Pancreas (tissue), 10 donors: ENCODE results near the gene NPEPL1. TPM values are rescaled to one million over a fixed set of nuclear protein-coding genes. Genes with fewer than 3 reads are reported as not detected.

Experiments
- ATAC-seq, 4 donors: fragments of 200-7000 bp; cut with Tn5 transposase; one replicate each; pipeline versions ENCODE4 v1.8.0 to v1.9.1; 2020; ENCODE audit warnings: mild to moderate bottlenecking in 4 of 4, moderate library complexity in 4 of 4
- DNase-seq, 6 donors: peaks; one replicate each; pipeline ENCODE4 v3.0.0-alpha.2; 2020
- FAIRE-seq: peaks from 2 replicates; lab custom pipeline; 2012; peaks lifted over from hg19 to GRCh38; lab: Jason Lieb, UNC
- H3K27ac ChIP-seq, 4 donors: fragments of 200-600 bp; sonication (generic); 1 replicate in 3 of 4; 2 replicates in 1 of 4; pipeline versions ENCODE4 v1.5.0 to v1.8.0; 2020
- H3K27me3 ChIP-seq, 4 donors: fragments of 200-600 bp; one replicate each; pipeline ENCODE4 v1.8.0; 2021
- H3K36me3 ChIP-seq, 3 donors: fragments of 200-600 bp; sonication (generic) in 1 of 3; one replicate each; pipeline versions ENCODE4 v1.5.0 to v1.8.0; 2020 to 2021
- H3K4me1 ChIP-seq, 3 donors: fragments of 200-600 bp; one replicate each; pipeline ENCODE4 v1.8.0; 2021
- H3K4me3 ChIP-seq, 4 donors: fragments of 200-600 bp; sonication (generic) in 2 of 4; one replicate each; pipeline versions ENCODE4 v1.5.0 to v1.8.0; 2020 to 2021
- H3K9me3 ChIP-seq, 4 donors: fragments of 200-600 bp; one replicate each; pipeline ENCODE4 v1.8.0; 2021
- WGBS, 2 donors: extraction: QIAGEN DNeasy Blood & Tissue Kit; methylation state at CpG; one replicate each; pipeline ENCODE4 v1.1.7; 2013; 5-methylcytosine and 5-hydroxymethylcytosine counted together
- intact Hi-C, 3 donors: fragments of 100-400 bp; cut with DNase I; formaldehyde crosslinking; loops; one replicate each; pipeline versions ENCODE4 v1.11.1 to v1.14.2; 2022
- polyA plus RNA-seq, 2 donors: library from polyadenylated mRNA; stranded (reverse); fragments of 200-250 nt; gene quantifications; one replicate each; pipeline ENCODE4 v1.2.3, GENCODE V29; 2013
- total RNA-seq, 6 donors: library from RNA; stranded (reverse); fragmentation: NEBNext Ultra II Directional in 4 of 6; extraction: Animal tissue kit (Norgen Biotek cat#: 25700) in 4 of 6; gene quantifications; one replicate each; pipeline versions ENCODE4 v1.2.1 to v1.2.4, GENCODE V29; 2021 to 2023
- TF ChIP-seq, protein P1 (sequence below), 4 donors: fragments of 200-600 bp; sonication (generic) in 3 of 4; IDR thresholded peaks; one replicate each; pipeline versions ENCODE4 v1.5.0 to v1.8.0; 2021; ENCODE audit warnings: antibody characterized with exemption in 4 of 4
- donor health status: healthy with polysubstance abuse.
- donor health status: DM: no; HTN: no; CAD: no; lungs with moderate emphysema.
- donor health status: DM: no; HTN: no; CAD: no.
- donor health status: control.
- donor health status: control.
- donor health status: Bipolar disorder and iron deficiency.
- donor health status: DM: yes; HTN: yes; CAD: no.
- donor health status: DM: no; HTN: no; CAD: no.
- donor health status: DM: no; HTN: no; CAD: no.
- donor health status: DM: yes; HTN: yes; CAD: no.

Gene NPEPL1
- total and polyA plus RNA-seq, 8 donors = 12.4 to 77.8 (median 18.0) TPM

DNA sequence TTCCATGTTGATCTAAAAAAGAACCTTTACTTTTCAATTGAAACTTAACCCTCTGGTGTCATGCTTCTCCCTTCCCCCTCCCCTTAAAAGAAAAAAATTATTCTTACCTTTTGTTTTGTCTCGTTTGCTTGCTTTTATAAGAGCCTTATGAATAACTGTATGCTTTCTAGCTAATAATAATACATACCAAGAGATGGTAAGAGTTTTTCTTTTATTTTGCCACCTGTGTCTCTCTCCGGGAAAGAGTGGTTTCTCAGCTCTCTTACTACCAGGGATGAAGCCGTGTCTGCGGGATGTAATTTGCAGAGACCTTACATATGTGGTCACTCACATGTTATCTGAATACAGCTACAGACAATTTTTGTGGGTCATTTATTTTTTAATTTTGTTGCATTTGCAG lies 33.8 kb upstream of the NPEPL1 start:
- intact Hi-C loops = no loop called here
- FAIRE-seq (no peak), DNase-seq (no peak), ATAC-seq (no peak)
- TF ChIP-seq, protein P1, sequence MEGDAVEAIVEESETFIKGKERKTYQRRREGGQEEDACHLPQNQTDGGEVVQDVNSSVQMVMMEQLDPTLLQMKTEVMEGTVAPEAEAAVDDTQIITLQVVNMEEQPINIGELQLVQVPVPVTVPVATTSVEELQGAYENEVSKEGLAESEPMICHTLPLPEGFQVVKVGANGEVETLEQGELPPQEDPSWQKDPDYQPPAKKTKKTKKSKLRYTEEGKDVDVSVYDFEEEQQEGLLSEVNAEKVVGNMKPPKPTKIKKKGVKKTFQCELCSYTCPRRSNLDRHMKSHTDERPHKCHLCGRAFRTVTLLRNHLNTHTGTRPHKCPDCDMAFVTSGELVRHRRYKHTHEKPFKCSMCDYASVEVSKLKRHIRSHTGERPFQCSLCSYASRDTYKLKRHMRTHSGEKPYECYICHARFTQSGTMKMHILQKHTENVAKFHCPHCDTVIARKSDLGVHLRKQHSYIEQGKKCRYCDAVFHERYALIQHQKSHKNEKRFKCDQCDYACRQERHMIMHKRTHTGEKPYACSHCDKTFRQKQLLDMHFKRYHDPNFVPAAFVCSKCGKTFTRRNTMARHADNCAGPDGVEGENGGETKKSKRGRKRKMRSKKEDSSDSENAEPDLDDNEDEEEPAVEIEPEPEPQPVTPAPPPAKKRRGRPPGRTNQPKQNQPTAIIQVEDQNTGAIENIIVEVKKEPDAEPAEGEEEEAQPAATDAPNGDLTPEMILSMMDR (IDR thresholded peaks at IDR 0.05) = no peak
- H3K4me1 ChIP-seq = peaks cover 29 to 45% (median 39%) of the 10 kb centered on the region in 3 donors
- no peaks in the 10 kb centered on the region for H3K9me3 ChIP-seq
- peaks cover 0 to 4% (median 0%) of the 10 kb centered on the region in 3 donors for H3K36me3 ChIP-seq
- H3K4me3 ChIP-seq = no peak overlapping the region
- WGBS, 2 donors = 80 to 82% methylated on average over 4 of the region's 4 CpGs
- H3K27me3 ChIP-seq = no peaks in the 10 kb centered on the region
- H3K27ac ChIP-seq = no peak overlapping the region

DNA sequence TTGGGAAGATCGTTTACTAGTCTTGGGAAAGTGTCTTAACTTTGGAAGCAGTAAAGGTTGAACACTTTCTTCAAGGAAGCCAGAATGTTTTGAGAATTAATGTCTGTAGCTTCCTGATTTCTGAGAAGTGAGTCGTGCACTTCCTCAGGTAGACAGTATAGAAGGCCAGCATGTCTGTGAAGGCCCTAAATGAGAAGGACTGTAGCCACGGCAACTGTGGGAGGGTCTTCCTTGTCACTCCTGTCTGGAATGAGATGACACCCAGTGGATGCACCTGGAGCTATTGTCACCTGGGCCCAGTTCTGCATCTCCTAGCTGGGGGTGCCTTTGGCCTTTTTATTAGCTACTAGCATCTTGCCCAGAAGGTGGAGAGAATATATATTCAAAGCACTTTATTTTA lies 32.8 kb upstream of the NPEPL1 start:
- intact Hi-C loops = no loop called here
- 65 to 74% methylated on average over 3 of the region's 3 CpGs for WGBS, 2 donors

DNA sequence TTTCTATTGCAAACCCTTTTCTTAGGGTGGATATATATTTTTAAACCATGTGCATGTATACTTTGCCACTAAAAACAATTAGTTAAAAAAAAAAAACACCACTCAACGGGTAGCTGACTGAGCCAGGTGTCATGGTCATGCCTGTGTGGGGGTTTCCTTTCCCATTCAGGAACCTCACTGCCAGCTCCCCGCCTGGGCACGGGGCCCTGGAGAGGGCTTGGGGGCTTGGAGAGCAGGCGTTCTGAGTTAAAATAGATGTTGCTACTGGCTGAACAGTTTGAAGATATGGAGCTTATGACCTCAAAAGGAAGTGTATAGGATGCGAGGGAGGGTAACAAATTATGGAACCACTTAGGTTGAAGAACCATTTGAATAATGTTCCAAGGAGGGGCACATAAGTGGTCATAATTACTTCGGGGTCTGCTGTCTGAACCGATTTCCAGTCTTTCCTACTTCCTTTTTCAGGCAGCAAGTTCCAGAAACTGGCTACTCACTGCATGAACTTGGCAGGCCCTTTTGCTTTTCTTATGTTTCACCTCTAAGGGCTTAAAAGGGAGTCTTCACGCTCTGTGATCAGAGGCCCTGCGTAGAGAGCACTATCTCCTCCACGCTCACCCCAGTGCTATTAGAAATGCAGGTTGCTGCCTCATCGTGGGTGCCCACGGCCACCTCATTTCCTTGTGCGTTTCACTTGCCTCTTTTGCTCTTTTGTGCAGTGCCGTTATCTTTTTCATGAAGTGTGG lies 31.6 kb upstream of the NPEPL1 start:
- Histone ChIP-seq H3K27me3 (no peaks in the 10 kb centered on the region), H3K36me3 (peaks cover 0 to 4% (median 0%) of the 10 kb centered on the region in 3 donors), H3K4me3 (no peak overlapping the region), H3K27ac (no peak overlapping the region), H3K4me1 (peaks cover 14 to 30% (median 25%) of the 10 kb centered on the region in 3 donors), H3K9me3 (no peaks in the 10 kb centered on the region)
- intact Hi-C loops = no loop called here
- TF ChIP-seq, protein P1 (IDR thresholded peaks at IDR 0.05) = no peak
- ATAC-seq = no peak
- no peak for FAIRE-seq
- peak in 1 of 6 donors; percentile 2 for DNase-seq
- WGBS, 2 donors = 80 to 81% methylated on average over 14 of the region's 14 CpGs

More for the DNA sequence above, 32.8 kb upstream of the NPEPL1 start:
- Histone ChIP-seq H3K27me3 (no peaks in the 10 kb centered on the region), H3K4me1 (peaks cover 24 to 37% (median 36%) of the 10 kb centered on the region in 3 donors), H3K27ac (no peak overlapping the region), H3K4me3 (no peak overlapping the region), H3K36me3 (peaks cover 0 to 4% (median 0%) of the 10 kb centered on the region in 3 donors), H3K9me3 (no peaks in the 10 kb centered on the region)
- TF ChIP-seq, protein P1 (IDR thresholded peaks at IDR 0.05) = no peak
- no peak for DNase-seq
- FAIRE-seq = no peak
- ATAC-seq = peak in 1 of 4 donors; percentile 48

DNA sequence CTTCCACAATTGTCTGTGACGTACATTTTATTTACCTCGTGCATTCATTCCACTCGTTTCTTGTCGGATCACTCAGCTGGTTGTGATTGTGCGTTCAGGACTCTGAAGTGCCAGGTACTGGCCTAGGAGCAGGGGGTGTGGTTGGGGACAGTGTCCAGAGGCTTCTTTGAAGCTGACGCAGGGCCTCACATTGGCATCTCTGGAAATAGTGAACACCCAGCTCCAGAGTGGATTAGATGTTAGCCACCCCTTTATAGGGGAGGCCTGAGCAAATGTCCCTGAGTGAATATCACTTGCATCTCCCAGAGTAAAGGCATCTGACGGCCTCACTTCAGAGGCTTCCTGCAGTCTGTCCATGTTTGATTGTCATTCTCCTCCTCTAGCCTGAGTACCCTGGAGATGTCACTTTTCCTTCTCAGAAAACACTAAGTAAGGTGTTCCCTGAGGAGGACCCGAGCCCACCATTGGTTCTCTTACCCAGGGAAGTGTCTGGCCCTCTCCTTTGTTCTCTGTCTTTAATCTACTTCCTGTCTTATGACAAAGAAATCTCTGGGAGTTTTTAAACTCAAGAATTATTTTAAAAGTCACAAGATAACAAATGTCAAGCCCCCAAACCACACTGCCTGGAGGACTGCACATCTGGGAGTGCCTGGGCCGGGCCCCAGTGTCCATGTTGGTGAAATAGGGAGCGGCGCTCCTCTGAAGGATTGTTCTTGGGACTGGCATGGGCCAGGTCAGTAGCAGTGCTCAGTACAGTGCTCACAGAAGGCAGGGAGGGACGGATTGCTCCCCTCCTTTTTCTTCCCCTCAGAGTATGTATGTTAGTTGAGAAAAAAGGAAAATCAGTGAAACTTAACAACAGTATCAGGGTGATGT lies 30.8 kb upstream of the NPEPL1 start:
- TF ChIP-seq, protein P1 (IDR thresholded peaks at IDR 0.05) = no peak
- ATAC-seq = no peak
- intact Hi-C loops = no loop called here
- Histone ChIP-seq H3K4me1 (peaks cover 7 to 22% (median 17%) of the 10 kb centered on the region in 3 donors), H3K36me3 (peaks cover 0 to 4% (median 0%) of the 10 kb centered on the region in 3 donors), H3K4me3 (no peak overlapping the region), H3K27me3 (no peaks in the 10 kb centered on the region), H3K9me3 (no peaks in the 10 kb centered on the region), H3K27ac (no peak overlapping the region)
- 79 to 80% methylated on average over 12 of the region's 12 CpGs for WGBS, 2 donors
- DNase-seq = peak in 1 of 6 donors; percentile 2
- FAIRE-seq = no peak
